ENCODE data around the gene TBX5. TPM values are rescaled to one million over a fixed set of nuclear protein-coding genes. Genes with fewer than 3 reads are reported as not detected.

TBX5 gene
- total RNA-seq, 1 donor from 2014 or later: not detected

DNA sequence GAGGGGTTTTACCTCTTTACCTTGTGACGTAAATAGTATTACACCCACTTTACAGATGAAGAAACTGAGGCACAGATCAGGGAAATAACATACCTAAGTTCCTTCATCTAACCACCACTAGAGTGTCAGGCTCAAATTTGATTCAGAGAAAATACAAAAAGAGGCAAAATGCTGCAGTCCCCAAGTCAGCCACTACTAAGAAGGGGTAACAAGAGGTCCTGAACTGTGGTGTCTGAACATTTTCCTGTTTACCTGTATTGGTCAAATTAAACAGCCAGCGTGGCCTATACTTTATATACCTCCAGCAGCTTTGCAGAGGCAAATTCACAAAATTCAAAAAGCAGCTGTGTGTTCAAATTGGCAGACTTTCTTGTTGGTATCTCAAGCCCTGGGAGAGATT lies 92.0 kb downstream of the TBX5 start:
- no peaks in the 10 kb centered on the region for H3K36me3 Mint-ChIP-seq (ENCODE audit: unreplicated experiment)
- no peaks in the 10 kb centered on the region for H3K4me1 Mint-ChIP-seq (ENCODE audit: low read depth, unreplicated experiment)
- DNase-seq: no peak
- H3K9me3 Mint-ChIP-seq (ENCODE audit: unreplicated experiment): no peaks in the 10 kb centered on the region
- no peak overlapping the region for H3K27ac Mint-ChIP-seq (ENCODE audit: unreplicated experiment)
- TF ChIP-seq CTCF (IDR thresholded peaks at IDR 0.05; ENCODE audit: partially characterized antibody, unreplicated experiment): peak; percentile 36
- no peak overlapping the region for H3K4me3 Mint-ChIP-seq (ENCODE audit: unreplicated experiment)
- no peaks in the 10 kb centered on the region for H3K27me3 Mint-ChIP-seq (ENCODE audit: unreplicated experiment)

GRCh38 chr12:114311974-114312373 lies 94.0 kb downstream of the TBX5 start:
- Mint-ChIP-seq H3K9me3 (ENCODE audit: unreplicated experiment) (no peaks in the 10 kb centered on the region), H3K4me1 (ENCODE audit: low read depth, unreplicated experiment) (no peaks in the 10 kb centered on the region), H3K27me3 (ENCODE audit: unreplicated experiment) (no peaks in the 10 kb centered on the region), H3K4me3 (ENCODE audit: unreplicated experiment) (no peak overlapping the region), H3K27ac (ENCODE audit: unreplicated experiment) (no peak overlapping the region), H3K36me3 (ENCODE audit: unreplicated experiment) (no peaks in the 10 kb centered on the region)
- no peak for DNase-seq
- TF ChIP-seq CTCF (IDR thresholded peaks at IDR 0.05; ENCODE audit: partially characterized antibody, unreplicated experiment): no peak

- DNase-seq: no peak
- Mint-ChIP-seq H3K4me3 (ENCODE audit: unreplicated experiment) (no peak overlapping the region), H3K36me3 (ENCODE audit: unreplicated experiment) (no peaks in the 10 kb centered on the region), H3K27ac (ENCODE audit: unreplicated experiment) (no peak overlapping the region), H3K27me3 (ENCODE audit: unreplicated experiment) (no peaks in the 10 kb centered on the region), H3K9me3 (ENCODE audit: unreplicated experiment) (no peaks in the 10 kb centered on the region), H3K4me1 (ENCODE audit: low read depth, unreplicated experiment) (peaks cover 6% of the 10 kb centered on the region)
- no peak for TF ChIP-seq CTCF (IDR thresholded peaks at IDR 0.05; ENCODE audit: partially characterized antibody, unreplicated experiment)
These were observed 99.3 kb downstream of the TBX5 start for GRCh38 chr12:114306646-114307045.

DNA sequence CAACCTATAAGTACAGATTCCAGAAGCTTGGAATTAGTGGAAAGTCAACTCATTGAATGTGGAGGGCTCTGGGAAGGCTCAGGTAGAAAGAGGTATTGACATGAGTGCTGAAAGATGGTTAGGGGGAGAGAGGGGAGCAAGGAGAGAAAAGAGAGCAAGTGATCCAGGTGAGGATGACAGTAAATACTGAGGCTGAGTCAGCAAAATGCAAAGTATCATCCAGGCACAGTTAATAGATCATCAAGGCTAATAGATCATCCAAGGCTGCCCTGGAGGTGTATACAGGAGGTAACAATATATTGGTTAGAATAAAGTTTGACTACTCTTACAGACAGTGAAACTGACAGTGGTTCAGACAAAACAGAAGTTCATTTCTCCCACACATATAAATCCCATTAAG lies 100.5 kb downstream of the TBX5 start:
- DNase-seq: no peak
- H3K9me3 Mint-ChIP-seq (ENCODE audit: unreplicated experiment): no peaks in the 10 kb centered on the region
- no peak overlapping the region for H3K4me3 Mint-ChIP-seq (ENCODE audit: unreplicated experiment)
- TF ChIP-seq CTCF (IDR thresholded peaks at IDR 0.05; ENCODE audit: partially characterized antibody, unreplicated experiment): no peak
- no peak overlapping the region for H3K27ac Mint-ChIP-seq (ENCODE audit: unreplicated experiment)
- peaks cover 6% of the 10 kb centered on the region for H3K4me1 Mint-ChIP-seq (ENCODE audit: low read depth, unreplicated experiment)
- H3K27me3 Mint-ChIP-seq (ENCODE audit: unreplicated experiment): peaks cover 2% of the 10 kb centered on the region
- H3K36me3 Mint-ChIP-seq (ENCODE audit: unreplicated experiment): no peaks in the 10 kb centered on the region

Data from glutamatergic neuron (in vitro differentiated cells).